Motor neuron (in vitro differentiated cells): Measurements from ENCODE around the gene CPLANE1. TPM values are rescaled to one million over a fixed set of nuclear protein-coding genes. Genes with fewer than 3 reads are reported as not detected.
"Not testable (repeated sequence)": the region's sequence is repeated elsewhere in the genome, so short reads cannot be mapped to it uniquely, and the experiment has no call there.

Source experiments
- ATAC-seq, 8 experiments: fragments of 200-7000 bp; cut with Tn5 transposase; replicated peaks in 6 of 8; 2 replicates each; pipeline ENCODE4 v1.8.0; 2021; ENCODE audit warnings: mild to moderate bottlenecking in 8 of 8, moderate library complexity in 8 of 8
- H3K27ac ChIP-seq, 2 donors: fragments of 250-450 bp; sonication (Bioruptor Pico); 2 replicates each; pipeline ENCODE4 v1.9.0; 2021; ENCODE audit warnings: antibody characterized with exemption in 2 of 2, mild to moderate bottlenecking in 2 of 2, moderate library complexity in 1 of 2
- H3K4me1 ChIP-seq, 2 donors: fragments of 250-450 bp; sonication (Bioruptor Pico); replicated peaks in 1 of 2; 2 replicates each; pipeline ENCODE4 v1.6.1; 2021; ENCODE audit warnings: antibody characterized with exemption in 2 of 2, mild to moderate bottlenecking in 2 of 2, moderate library complexity in 1 of 2
- H3K4me3 ChIP-seq, 5 donors: fragments of 250-450 bp; sonication (Bioruptor Pico); 2 replicates each; pipeline ENCODE4 v1.9.0; 2021; ENCODE audit warnings: antibody characterized with exemption in 5 of 5, mild to moderate bottlenecking in 5 of 5, moderate library complexity in 4 of 5
- WGBS, 10 experiments: fragments of 450-650 bp; shearing (Covaris generic); methylation state at CpG; one replicate each; pipeline ENCODE4 v1.0.0; 2022; 5-methylcytosine and 5-hydroxymethylcytosine counted together
- in situ Hi-C, 9 experiments: fragments of 400-800 bp; cut with MboI; loops; one replicate each; pipeline ENCODE4 v1.15.0; 2021; ENCODE audit warnings: low sequenced_read_pairs in 9 of 9, low pct_unique_long_range_greater_than_20kb in 2 of 9; ENCODE audit not compliant: unreplicated experiment in 9 of 9
- total RNA-seq, 8 experiments: library from RNA; unstranded; fragments of 300-600 nt; gene quantifications; 2 replicates each; pipeline versions ENCODE4 v1.2.3 to v1.2.4, GENCODE V29; 2022

Gene CPLANE1
- total RNA-seq, 8 experiments from 2014 or later: 11.1 to 38.5 (median 22.0) TPM

DNA sequence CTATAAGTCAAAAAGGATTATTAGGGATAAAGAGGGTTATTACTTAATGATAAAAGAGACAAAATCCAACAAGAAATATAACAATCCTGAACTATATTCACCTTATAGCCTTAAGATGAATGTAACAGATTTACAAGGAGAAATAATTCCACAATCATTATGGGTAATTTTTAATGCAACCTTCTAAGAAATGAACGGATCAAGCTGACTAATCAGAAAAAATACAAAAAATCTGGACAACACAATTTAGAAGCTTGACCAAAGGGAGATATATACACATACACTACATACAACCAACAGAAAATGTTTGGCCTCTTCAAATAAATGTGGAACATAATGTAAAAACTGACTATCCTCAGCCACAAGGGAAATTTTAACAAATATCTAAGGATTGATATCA is 102.3 kb downstream of the CPLANE1 start:
- Histone ChIP-seq H3K4me1 (no peaks in the 10 kb centered on the region), H3K4me3 (no peak overlapping the region), H3K27ac (no peak overlapping the region)
- in situ Hi-C loops: no loop called here
- 89 to 100% (median 100%) methylated on average over 1 of the region's 1 CpG; no CpG with 5 or more reads in 1 of the 10 experiments for WGBS, 10 experiments
- no peak for ATAC-seq

GRCh38 chr5:37136694-37137093 is 112.5 kb downstream of the CPLANE1 start:
- no peak for ATAC-seq
- no peak overlapping the region for H3K27ac ChIP-seq
- in situ Hi-C loops: no loop called here
- H3K4me1 ChIP-seq: no peaks in the 10 kb centered on the region
- no peak overlapping the region for H3K4me3 ChIP-seq
- 60 to 100% (median 86%) methylated on average over 1 to 2 of the region's 2 CpGs; no CpG with 5 or more reads in 6 of the 10 experiments for WGBS, 10 experiments

- ATAC-seq, in situ Hi-C loops, H3K4me1 ChIP-seq, H3K4me3 ChIP-seq, H3K27ac ChIP-seq: not testable (repeated sequence)
- 90 to 100% (median 98%) methylated on average over 2 to 6 of the region's 6 CpGs; no CpG with 5 or more reads in 2 of the 10 experiments for WGBS, 10 experiments
These were observed 113.9 kb downstream of the CPLANE1 start for GRCh38 chr5:37135312-37135711.

GRCh38 chr5:37133939-37134338 is 115.2 kb downstream of the CPLANE1 start:
- 80 to 100% (median 100%) methylated on average over 1 to 2 of the region's 2 CpGs; no CpG with 5 or more reads in 1 of the 10 experiments for WGBS, 10 experiments
- ATAC-seq: no peak
- Histone ChIP-seq H3K27ac (no peak overlapping the region), H3K4me1 (no peaks in the 10 kb centered on the region), H3K4me3 (no peak overlapping the region)
- in situ Hi-C loops: no loop called here

- in situ Hi-C loops: no loop called here
- Histone ChIP-seq H3K27ac (no peak overlapping the region), H3K4me1 (no peaks in the 10 kb centered on the region), H3K4me3 (no peak overlapping the region)
- no peak for ATAC-seq
- WGBS, 10 experiments: 88 to 100% (median 100%) methylated on average over 1 of the region's 1 CpG; no CpG with 5 or more reads in 1 of the 10 experiments
These were observed 116.5 kb downstream of the CPLANE1 start for GRCh38 chr5:37132646-37133045.

- no peak overlapping the region for H3K27ac ChIP-seq
- in situ Hi-C loops: no loop called here
- ATAC-seq: no peak
- WGBS, 10 experiments: 69 to 100% (median 91%) methylated on average over 4 to 6 of the region's 6 CpGs; no CpG with 5 or more reads in 1 of the 10 experiments
- no peaks in the 10 kb centered on the region for H3K4me1 ChIP-seq
- H3K4me3 ChIP-seq: no peak overlapping the region
These were observed 127.7 kb downstream of the CPLANE1 start for GRCh38 chr5:37121465-37121864.

DNA sequence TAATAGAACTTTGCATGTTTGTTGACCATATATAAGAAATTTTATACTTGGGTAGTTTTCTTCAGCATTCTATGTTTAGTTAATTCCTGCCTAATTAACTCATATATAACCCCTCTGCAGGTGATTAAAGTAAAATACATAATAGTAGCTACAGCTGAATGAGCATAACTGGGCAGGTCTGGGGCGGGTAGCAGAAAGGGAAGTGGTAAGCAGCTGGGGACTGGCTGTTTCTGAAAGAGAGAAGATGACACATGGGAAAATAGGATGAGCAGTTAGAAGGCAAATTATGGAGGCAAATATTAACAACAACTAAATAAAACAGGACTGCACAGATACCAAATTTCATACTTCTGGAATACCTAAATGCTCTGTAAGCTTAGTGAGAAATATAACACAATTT is 128.1 kb downstream of the CPLANE1 start:
- Histone ChIP-seq H3K4me3 (no peak overlapping the region), H3K27ac (no peak overlapping the region), H3K4me1 (no peaks in the 10 kb centered on the region)
- ATAC-seq: no peak
- in situ Hi-C loops: no loop called here
- 60 to 100% (median 90%) methylated on average over 1 of the region's 1 CpG; no CpG with 5 or more reads in 5 of the 10 experiments for WGBS, 10 experiments

DNA sequence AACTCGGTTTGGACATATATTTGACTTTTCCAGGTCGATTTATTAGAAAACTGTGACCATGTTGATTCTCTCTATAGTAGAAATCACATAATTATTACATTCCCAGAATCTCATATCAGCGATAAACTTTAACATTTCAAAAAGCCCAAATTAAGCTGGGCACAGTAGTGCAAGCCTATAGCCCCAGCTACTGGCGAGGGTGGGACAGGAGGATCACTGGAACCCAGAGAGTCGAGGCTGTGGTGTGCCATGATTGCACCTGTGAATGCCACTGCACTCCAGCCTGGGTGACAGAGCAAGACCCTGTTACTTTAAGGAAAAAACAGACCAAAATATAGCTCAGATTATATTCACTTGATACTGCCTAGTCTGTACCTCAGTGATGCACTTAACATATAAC is 128.9 kb downstream of the CPLANE1 start:
- no peak overlapping the region for H3K27ac ChIP-seq
- in situ Hi-C loops: no loop called here
- no peaks in the 10 kb centered on the region for H3K4me1 ChIP-seq
- no peak for ATAC-seq
- WGBS, 10 experiments: 71 to 100% (median 92%) methylated on average over 2 to 5 of the region's 5 CpGs; no CpG with 5 or more reads in 2 of the 10 experiments
- no peak overlapping the region for H3K4me3 ChIP-seq

GRCh38 chr5:37116359-37116758 is 132.8 kb downstream of the CPLANE1 start:
- H3K4me1 ChIP-seq: no peaks in the 10 kb centered on the region
- 79 to 100% (median 96%) methylated on average over 1 to 6 of the region's 6 CpGs for WGBS, 10 experiments
- in situ Hi-C loops: no loop called here
- no peak overlapping the region for H3K4me3 ChIP-seq
- H3K27ac ChIP-seq: no peak overlapping the region
- no peak for ATAC-seq

- H3K4me3 ChIP-seq: no peak overlapping the region
- WGBS, 10 experiments: 83 to 100% (median 100%) methylated on average over 1 to 3 of the region's 3 CpGs; no CpG with 5 or more reads in 3 of the 10 experiments
- H3K4me1 ChIP-seq: no peaks in the 10 kb centered on the region
- H3K27ac ChIP-seq: no peak overlapping the region
- in situ Hi-C loops: no loop called here
- no peak for ATAC-seq
These were observed 136.7 kb downstream of the CPLANE1 start for GRCh38 chr5:37112383-37112991.

DNA sequence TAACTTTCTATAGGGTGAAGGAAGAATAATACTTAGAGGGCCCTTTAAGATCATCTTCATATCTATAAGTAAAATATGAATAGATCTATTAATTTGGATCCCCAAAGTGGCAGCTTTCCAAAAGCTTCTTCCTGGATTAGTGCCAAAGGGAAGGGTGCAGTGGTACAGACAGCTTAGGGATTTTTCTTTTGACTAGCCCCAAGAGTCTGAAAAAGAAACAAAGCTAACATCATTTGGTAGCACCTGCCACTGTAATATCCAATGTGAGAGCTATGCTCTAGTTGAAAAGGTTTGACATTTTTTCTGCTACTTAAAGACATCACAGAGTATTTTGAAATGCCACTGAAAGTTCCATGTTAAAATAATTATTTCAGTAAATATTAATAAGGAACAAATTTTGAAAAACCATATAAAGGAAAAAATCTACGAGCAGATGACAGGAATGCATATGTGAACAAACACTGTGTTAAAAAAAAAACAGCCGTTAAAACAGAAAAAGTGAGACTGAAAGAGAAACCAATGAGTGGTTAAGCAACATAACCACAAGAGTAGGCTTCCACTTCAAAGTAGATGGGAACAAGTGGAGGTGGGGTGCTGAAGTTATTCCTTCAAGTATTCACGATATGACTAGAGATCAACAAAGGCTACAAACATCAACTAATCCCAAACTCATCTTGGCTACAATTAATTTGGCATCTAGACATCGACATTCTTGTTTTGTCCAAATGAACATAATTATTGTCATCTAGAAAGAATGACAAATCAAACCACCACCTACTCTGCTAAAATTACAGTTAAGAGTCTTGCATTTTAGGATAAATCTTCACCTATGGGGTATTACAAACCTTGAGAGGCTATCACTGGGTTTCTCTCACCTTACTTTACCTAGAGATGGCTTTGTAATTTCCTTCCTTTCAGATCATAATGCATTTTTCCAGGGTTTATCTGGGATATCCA is 137.5 kb downstream of the CPLANE1 start:
- WGBS, 10 experiments: 42 to 100% (median 91%) methylated on average over 1 to 4 of the region's 4 CpGs
- in situ Hi-C loops: no loop called here
- ATAC-seq: no peak
- Histone ChIP-seq H3K4me3 (no peak overlapping the region), H3K4me1 (no peaks in the 10 kb centered on the region), H3K27ac (no peak overlapping the region)

GRCh38 chr5:37110135-37110534 is 139.0 kb downstream of the CPLANE1 start:
- in situ Hi-C loops: no loop called here
- H3K27ac ChIP-seq: no peak overlapping the region
- no peak for ATAC-seq
- H3K4me3 ChIP-seq: no peak overlapping the region
- WGBS, 10 experiments: 93 to 100% (median 100%) methylated on average over 1 of the region's 1 CpG; no CpG with 5 or more reads in 2 of the 10 experiments
- no peaks in the 10 kb centered on the region for H3K4me1 ChIP-seq

DNA sequence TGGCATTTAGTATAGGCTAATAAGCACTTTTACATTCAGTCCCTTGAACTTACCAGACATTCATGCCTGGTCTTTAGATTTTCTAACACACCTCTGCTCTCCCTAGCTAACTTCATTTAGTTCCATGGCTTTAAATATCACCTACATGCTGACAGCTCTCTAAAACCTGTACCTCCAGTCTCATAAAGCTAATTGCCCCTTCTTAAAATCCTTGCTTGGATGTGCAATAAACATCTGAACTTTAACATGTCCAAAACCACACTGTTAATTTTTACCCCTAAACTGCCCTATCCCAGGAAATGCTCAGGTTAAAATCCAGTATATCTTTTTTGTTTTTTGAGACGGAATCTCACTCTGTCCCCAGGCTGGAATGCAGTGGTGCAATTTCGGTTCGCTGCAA is 139.8 kb downstream of the CPLANE1 start:
- ATAC-seq: no peak
- H3K4me1 ChIP-seq: no peaks in the 10 kb centered on the region
- in situ Hi-C loops: no loop called here
- H3K4me3 ChIP-seq: no peak overlapping the region
- no peak overlapping the region for H3K27ac ChIP-seq
- WGBS, 10 experiments: 80 to 100% (median 98%) methylated on average over 1 to 3 of the region's 3 CpGs; no CpG with 5 or more reads in 4 of the 10 experiments
